HG02884 (cell line): Measurements from ENCODE around the gene PIK3C2G.
"Not testable (repeated sequence)": the region's sequence is repeated elsewhere in the genome, so short reads cannot be mapped to it uniquely, and the experiment has no call there.

Source experiments
- ATAC-seq: cut with Tn5 transposase; IDR thresholded peaks from one replicate; pipeline ENCODE4 v1.9.1; 2021; ENCODE audit warnings: mild to moderate bottlenecking, moderate library complexity; ENCODE audit not compliant: unreplicated experiment

The PIK3C2G gene

DNA sequence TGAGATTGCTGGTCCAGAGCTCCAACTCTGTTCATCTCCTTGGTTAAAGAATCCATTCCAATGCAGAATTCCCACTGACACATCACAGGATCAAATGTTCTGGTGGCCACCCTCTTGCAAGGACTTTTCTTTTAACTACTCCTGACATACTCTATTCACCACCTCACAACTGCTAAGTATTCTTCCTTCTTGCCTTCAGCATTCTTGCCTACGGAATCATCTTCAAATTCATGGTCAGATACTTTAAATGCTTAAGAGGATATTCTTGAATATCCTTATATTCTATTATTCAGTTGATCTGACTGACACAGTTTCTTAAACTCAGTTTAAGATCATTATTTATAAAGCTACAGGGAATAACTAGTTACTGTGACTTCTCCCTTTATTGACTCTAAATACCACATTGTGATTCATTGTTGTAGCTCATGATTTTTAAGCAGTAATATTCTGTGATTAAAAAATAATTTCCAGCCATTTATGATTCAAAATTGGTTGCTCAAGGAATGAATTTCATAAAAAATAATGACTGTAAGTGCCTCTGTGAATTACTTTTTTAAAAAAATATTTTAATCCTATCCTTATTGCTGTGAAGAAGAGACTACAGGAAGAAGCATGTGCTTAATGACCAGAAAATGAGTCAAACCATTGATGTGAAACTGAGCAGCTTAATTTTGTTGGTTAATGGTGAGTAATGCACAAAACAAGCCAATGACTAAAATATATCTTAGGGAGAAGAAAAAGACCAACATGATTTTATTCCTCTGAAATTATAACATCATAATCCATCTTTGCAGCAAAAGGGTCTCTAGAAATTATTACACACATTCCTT lies 207.1 kb downstream of the PIK3C2G start:
- ATAC-seq = no peak

DNA sequence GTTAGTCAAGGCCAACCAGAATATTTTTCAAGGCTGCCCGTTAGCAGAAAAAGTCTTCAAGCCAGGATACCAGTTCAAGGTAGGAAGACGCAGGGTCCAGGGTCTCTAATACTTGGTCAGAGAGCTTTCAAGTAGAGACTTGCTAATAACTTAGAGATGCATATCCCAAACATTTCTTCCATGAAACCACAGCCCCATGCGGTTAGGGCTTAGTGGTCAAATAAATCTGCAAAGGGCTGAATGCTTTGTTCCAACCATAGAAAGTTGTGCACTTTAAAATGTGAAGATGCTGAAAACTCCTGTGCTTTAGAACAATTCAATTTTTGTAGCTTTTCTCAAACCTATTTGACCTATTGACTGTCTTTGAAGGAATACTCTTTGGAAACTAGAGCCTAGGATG lies 208.9 kb downstream of the PIK3C2G start:
- no peak for ATAC-seq

- no peak for ATAC-seq
Observed at GRCh38 chr12:18472304-18472703, 211.0 kb downstream of the PIK3C2G start.

GRCh38 chr12:18472806-18473205 lies 211.5 kb downstream of the PIK3C2G start:
- no peak for ATAC-seq

DNA sequence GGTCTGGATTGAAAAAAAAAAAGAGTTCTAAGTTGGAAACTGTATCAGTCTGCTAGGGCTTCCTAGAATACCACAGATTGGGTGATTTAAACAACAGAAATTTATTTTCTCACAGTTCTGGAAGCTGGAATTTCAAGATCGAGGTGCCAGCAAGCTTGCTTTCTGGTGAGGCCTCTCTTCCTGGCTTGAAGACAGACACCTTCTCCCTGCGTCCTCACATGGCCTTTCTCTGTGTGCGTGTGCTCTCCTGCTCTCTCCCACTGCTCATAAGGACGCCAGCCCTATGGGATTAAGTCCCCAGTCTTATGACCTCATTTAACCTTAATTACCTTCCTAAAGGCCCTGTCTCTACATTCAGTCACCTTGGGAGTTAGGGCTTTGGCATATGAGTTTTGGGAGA lies 215.5 kb downstream of the PIK3C2G start:
- no peak for ATAC-seq

DNA sequence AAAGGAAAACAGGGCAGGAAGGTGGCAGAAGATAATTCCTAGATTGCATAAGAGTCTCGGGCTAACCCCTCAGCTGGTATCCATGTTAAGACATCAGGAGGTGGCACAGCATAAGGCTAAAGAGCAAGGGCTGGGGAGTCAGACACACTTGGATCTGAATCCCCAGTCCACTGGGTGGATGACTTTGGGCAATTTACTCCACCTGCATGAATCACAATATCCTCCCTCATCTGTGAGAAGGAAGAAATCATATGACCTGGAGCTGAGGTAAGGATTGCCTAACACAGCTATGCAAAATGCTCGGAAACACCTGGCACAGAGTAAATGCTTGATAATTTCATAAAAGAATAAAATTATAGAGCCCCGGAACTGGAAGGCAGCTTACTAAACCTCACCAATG lies 217.9 kb downstream of the PIK3C2G start:
- ATAC-seq = no peak

- no peak for ATAC-seq
Observed at GRCh38 chr12:18482601-18483120, 221.3 kb downstream of the PIK3C2G start.

DNA sequence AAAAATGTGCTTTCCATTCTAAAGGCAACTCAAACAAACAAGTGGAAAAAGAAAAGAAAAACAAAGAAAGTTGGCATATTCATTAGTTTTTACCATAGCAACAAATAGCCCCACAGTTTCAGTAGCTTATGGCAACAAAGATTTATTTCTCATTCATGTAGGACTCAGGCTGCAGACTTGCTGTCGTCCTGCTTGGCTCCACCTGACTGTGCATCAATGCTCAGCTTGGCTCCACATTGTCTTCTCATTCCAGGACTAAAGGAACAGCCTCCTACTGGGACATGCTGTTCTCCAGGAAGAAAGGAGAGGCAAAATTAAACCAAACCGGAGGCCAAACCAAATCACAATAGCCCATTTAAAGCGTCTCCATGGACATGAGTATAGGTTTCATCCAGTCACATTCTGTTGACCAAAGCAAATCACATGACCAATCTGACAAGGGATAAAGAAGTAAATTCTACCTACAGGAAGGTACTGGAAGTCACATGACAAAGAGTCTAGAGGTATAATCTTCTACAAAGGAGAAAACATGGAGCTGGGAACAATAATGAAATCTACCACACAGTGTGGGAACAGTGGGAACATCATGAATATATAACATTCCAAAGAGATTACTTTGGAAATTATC lies 222.5 kb downstream of the PIK3C2G start:
- ATAC-seq = no peak

DNA sequence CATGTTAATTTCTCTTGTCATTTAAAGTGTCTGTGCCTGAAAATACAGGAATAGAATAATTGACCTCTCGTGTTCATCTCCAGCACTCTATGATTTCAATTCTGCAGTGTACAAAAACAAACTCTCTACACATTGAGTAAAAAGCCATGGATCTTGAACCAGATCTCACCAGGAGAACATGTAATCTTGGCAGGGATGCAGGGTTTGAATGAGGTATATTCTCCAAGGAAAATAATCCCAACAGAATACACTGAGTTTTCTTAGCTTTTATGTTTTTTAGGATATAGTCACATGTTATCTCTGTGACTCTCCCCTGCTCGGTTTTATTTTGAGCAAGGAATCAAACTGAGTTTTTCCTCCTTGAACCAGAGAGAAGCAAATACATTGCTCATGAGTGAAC lies 224.7 kb downstream of the PIK3C2G start:
- ATAC-seq = no peak

DNA sequence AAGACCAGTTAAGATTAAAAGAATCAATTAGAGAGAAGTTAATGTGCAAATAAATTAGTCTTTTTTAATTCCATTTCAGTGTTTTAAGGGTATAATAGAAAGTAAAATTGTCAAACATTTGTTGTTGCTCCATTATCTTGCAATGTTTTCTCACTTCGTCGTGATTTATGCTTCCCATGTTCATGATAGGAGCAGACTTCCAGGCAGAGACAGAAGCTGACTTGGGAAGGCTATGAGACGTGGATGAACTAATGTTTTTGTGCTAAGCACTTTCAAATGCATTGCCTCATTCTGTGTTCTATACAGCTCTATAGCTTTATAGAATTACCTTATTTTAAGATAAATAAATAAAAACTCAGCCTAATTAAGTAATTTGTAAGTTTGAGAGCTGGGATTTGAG lies 226.2 kb downstream of the PIK3C2G start:
- no peak for ATAC-seq

- ATAC-seq = no peak
Observed at GRCh38 chr12:18492372-18493025, 231.2 kb downstream of the PIK3C2G start.

GRCh38 chr12:18496156-18496555 lies 234.8 kb downstream of the PIK3C2G start:
- no peak for ATAC-seq

DNA sequence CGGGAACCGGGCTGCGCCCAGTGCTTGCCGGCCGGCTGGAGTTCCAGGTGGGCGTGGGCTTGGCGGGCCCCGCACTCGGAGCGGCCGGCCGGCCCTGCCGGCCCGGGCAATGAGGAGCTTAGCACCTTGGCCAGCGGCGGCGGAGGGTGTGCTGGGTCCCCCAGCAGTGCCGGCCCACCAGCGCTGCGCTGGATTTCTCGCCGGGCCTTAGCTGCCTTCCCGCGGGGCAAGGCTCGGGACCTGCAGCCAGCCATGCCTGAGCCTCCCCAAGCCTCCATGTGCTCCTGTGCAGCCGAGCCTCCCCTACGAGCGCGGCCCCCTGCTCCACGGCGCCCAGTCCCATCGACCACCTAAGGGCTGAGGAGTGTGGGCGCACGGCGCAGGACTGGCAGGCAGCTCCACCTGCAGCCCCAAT lies 238.8 kb downstream of the PIK3C2G start:
- ATAC-seq = not testable (repeated sequence)

DNA sequence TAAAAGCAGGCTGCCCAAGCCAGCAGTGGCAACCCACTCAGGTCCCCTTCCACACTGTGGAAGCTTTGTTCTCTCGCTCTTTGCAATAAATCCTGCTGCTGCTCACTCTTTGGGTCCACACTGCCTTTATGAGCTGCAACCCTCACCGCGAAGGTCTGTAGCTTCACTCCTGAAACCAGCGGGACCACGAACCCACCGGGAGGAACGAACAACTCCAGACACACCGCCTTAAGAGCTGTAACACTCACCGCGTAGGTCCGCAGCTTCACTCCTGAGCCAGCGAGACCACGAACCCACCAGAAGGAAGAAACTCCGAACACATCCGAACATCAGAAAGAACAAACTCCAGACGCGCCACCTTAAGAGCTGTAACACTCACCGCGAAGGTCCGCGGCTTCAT lies 239.4 kb downstream of the PIK3C2G start:
- ATAC-seq = not testable (repeated sequence)

- ATAC-seq = no peak
Observed at GRCh38 chr12:18502422-18502968, 241.2 kb downstream of the PIK3C2G start.

DNA sequence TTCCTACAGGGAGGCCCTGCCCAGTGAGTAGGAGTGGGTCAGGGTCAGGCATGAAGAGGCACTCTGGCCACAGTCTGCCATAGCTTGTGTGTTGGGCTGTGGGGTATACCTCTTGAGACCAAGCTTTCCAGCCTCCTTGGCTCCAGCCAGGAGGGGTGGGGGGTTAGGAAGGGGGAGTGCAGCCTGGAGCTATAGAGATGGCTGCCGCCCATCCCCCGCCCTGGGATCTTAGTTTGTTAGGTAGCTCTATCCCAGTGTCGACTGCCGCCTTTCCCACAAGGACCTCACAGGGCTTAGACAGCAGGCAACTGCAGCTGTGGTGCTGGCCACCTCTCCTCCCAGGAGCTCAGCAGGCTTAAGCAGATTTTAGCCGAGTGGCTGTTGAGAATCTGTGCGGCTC lies 260.1 kb downstream of the PIK3C2G start:
- no peak for ATAC-seq

- ATAC-seq = no peak
Observed at GRCh38 chr12:18522806-18523205, 261.5 kb downstream of the PIK3C2G start.

DNA sequence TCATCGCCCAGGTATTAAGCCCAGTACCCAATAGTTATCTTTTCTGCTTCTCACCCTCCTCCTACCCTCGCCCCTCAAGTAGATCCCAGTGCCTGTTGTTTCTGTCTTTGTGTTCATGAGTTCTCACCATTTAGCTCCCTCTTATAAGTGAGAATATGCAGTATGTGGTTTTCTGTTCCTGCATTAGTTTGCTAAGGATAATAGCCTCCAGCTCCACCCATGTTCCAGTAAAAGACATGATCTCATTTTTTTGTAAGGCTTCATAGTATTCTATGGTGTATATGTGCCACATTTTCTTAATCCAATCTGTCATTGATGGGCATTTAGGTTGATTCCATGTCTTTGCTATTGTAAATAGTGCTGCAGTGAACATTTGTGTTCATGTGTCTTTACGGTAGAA lies 281.2 kb downstream of the PIK3C2G start:
- not testable (repeated sequence) for ATAC-seq

DNA sequence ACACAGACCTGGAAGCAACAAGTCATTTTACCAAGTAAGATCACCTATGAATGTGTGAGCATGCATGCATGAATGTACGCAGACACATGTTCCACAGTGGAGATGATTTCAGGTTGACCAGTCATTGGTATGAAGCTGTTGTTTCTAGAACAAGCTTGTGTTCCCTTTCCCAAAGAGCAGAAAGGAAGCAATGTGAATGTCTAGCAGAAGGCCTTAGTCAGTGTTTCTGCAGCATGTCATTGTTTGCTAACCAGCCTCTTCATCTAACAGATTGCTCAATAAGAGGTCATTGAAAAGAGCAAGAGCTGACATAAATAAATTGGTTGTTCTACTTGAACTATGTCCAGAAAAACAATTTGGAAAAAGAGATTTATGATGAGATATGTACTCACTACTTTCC lies 285.1 kb downstream of the PIK3C2G start:
- ATAC-seq = no peak

DNA sequence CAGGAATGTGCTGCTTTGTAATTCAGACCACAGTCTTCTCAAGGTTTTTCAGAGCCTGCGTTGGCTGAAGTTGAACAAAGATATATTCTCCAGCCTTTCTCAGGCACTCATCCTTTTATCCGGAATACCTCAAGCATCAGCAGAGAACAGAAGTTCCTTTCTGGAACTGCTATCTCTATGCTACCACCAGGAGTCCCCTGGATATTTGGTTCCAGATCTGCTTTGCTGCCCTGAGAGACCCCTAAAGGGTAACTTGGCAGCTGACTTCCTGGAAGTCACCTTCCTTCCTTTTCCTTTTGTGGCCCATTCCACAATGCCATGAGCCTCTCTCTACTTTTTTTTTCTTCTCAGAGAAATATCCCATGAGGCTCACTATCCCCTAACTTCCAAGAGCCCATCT lies 288.3 kb downstream of the PIK3C2G start:
- no peak for ATAC-seq

DNA sequence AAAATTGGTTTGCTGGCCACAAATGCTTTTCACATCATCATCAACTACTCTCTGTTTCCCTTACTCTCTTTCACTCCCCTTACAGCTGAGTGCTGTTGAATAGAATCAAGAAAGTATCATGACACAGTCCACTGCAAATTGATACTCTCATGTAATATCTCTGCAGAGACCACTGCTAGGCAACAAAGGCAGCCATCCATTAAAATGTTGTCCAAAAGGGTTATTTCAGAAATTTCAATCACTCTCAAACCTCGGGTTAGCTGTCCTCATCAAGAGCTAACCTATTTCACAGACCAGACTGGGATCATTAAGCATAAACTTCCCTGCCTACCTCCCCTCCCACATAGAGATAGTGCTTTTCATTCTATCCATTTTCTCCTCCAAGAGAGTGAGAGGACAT lies 289.8 kb downstream of the PIK3C2G start:
- no peak for ATAC-seq
